NCI-H1105 treated with DMSO at 0.1 percent for 48 hours (cell line): ENCODE results near the gene ARHGAP24.
"Not testable (repeated sequence)": the region's sequence is repeated elsewhere in the genome, so short reads cannot be mapped to it uniquely, and the experiment has no call there.

Source experiments
- DNase-seq: peaks from one replicate; lab custom pipeline; 2025; lab: John Stamatoyannopoulos, UW

Gene ARHGAP24

GRCh38 chr4:85656759-85657505, 182.0 kb downstream of the ARHGAP24 start:
- DNase-seq = no peak

- DNase-seq = no peak
Observed at GRCh38 chr4:85658766-85659439, 184.0 kb downstream of the ARHGAP24 start.

GRCh38 chr4:85659610-85660218, 184.8 kb downstream of the ARHGAP24 start:
- DNase-seq = no peak

- not testable (repeated sequence) for DNase-seq
Observed at GRCh38 chr4:85666625-85667024, 191.7 kb downstream of the ARHGAP24 start.

- no peak for DNase-seq
Observed at GRCh38 chr4:85669204-85669603, 194.3 kb downstream of the ARHGAP24 start.

- DNase-seq = no peak
Observed at GRCh38 chr4:85669992-85670548, 195.1 kb downstream of the ARHGAP24 start.

- no peak for DNase-seq
Observed at GRCh38 chr4:85671120-85671519, 196.2 kb downstream of the ARHGAP24 start.

GRCh38 chr4:85672116-85672515, 197.2 kb downstream of the ARHGAP24 start:
- DNase-seq = no peak

- no peak for DNase-seq
Observed at GRCh38 chr4:85672959-85673358, 198.0 kb downstream of the ARHGAP24 start.

GRCh38 chr4:85673540-85673939, 198.6 kb downstream of the ARHGAP24 start:
- DNase-seq = no peak

- peak; percentile 53 for DNase-seq
Observed at GRCh38 chr4:85675076-85676049, 200.4 kb downstream of the ARHGAP24 start.

- peak; percentile 36 for DNase-seq
Observed at GRCh38 chr4:85676050-85676425, 201.1 kb downstream of the ARHGAP24 start.

- DNase-seq = peak; percentile 77
Observed at GRCh38 chr4:85676850-85677590, 202.1 kb downstream of the ARHGAP24 start.

GRCh38 chr4:85681221-85681657, 206.3 kb downstream of the ARHGAP24 start:
- DNase-seq = no peak

GRCh38 chr4:85681921-85682320, 207.0 kb downstream of the ARHGAP24 start:
- DNase-seq = no peak

GRCh38 chr4:85682391-85682790, 207.4 kb downstream of the ARHGAP24 start:
- DNase-seq = no peak

GRCh38 chr4:85684676-85685075, 209.7 kb downstream of the ARHGAP24 start:
- no peak for DNase-seq

- DNase-seq = no peak
Observed at GRCh38 chr4:85686398-85686797, 211.4 kb downstream of the ARHGAP24 start.

GRCh38 chr4:85688055-85688740, 213.2 kb downstream of the ARHGAP24 start:
- no peak for DNase-seq

- no peak for DNase-seq
Observed at GRCh38 chr4:85696661-85697060, 221.7 kb downstream of the ARHGAP24 start.
